Activated T-cell treated with anti-CD3 and anti-CD28 coated beads for 48 hours (primary cell): ENCODE data around the gene PTGER4.
"Not testable (repeated sequence)": the region's sequence is repeated elsewhere in the genome, so short reads cannot be mapped to it uniquely, and the experiment has no call there.

Experiments
- DNase-seq: peaks from one replicate; pipeline ENCODE4 v3.0.0-alpha.2; 2020; ENCODE audit warnings: low read depth

Gene PTGER4

GRCh38 chr5:40679913-40680681 lies at the start of gene PTGER4:
TSS of gene PTGER4 (plus strand) at chr5:40679915. CDS start at chr5:40680994, 1,079 bp downstream.
- no peak for DNase-seq

- DNase-seq = no peak
These were observed 49.6 kb upstream of the PTGER4 start for GRCh38 chr5:40630126-40630525.

- no peak for DNase-seq
These were observed 48.5 kb upstream of the PTGER4 start for GRCh38 chr5:40631236-40631635.

- DNase-seq = no peak
These were observed 45.6 kb upstream of the PTGER4 start for GRCh38 chr5:40634154-40634553.

GRCh38 chr5:40634593-40634992 lies 45.1 kb upstream of the PTGER4 start:
- DNase-seq = no peak

GRCh38 chr5:40639531-40639930 lies 40.2 kb upstream of the PTGER4 start:
- DNase-seq = not testable (repeated sequence)

- DNase-seq = no peak
These were observed 33.4 kb upstream of the PTGER4 start for GRCh38 chr5:40646266-40646665.

GRCh38 chr5:40648150-40648549 lies 31.6 kb upstream of the PTGER4 start:
- DNase-seq = no peak

GRCh38 chr5:40649463-40650030 lies 30.2 kb upstream of the PTGER4 start:
- no peak for DNase-seq

- no peak for DNase-seq
These were observed 28.5 kb upstream of the PTGER4 start for GRCh38 chr5:40651201-40651600.

GRCh38 chr5:40652441-40653220 lies 27.1 kb upstream of the PTGER4 start:
- DNase-seq = no peak

- no peak for DNase-seq
These were observed 26.3 kb upstream of the PTGER4 start for GRCh38 chr5:40653221-40654022.

GRCh38 chr5:40654377-40654991 lies 25.2 kb upstream of the PTGER4 start:
- DNase-seq = no peak

GRCh38 chr5:40655138-40655537 lies 24.6 kb upstream of the PTGER4 start:
- no peak for DNase-seq

GRCh38 chr5:40656091-40656490 lies 23.6 kb upstream of the PTGER4 start:
- not testable (repeated sequence) for DNase-seq

GRCh38 chr5:40656766-40657165 lies 22.9 kb upstream of the PTGER4 start:
- no peak for DNase-seq

GRCh38 chr5:40660751-40661150 lies 19.0 kb upstream of the PTGER4 start:
- no peak for DNase-seq

- DNase-seq = no peak
These were observed 13.9 kb upstream of the PTGER4 start for GRCh38 chr5:40665635-40666298.

GRCh38 chr5:40666657-40667056 lies 13.1 kb upstream of the PTGER4 start:
- DNase-seq = no peak

- no peak for DNase-seq
These were observed 12.5 kb upstream of the PTGER4 start for GRCh38 chr5:40667161-40667663.
